Peyer's patch (tissue), 4 donors: ENCODE results near the gene ABCA10. TPM values are rescaled to one million over a fixed set of nuclear protein-coding genes. Genes with fewer than 3 reads are reported as not detected.

Experiments
- DNase-seq, 3 donors: peaks; one replicate each; pipeline ENCODE4 v3.0.0-alpha.2; 2017 to 2019
- H3K27ac ChIP-seq, 4 donors: fragments of 200-600 bp; sonication (generic); one replicate each; pipeline ENCODE4 v1.5.1; 2016 to 2019
- H3K27me3 ChIP-seq, 2 donors: fragments of 200-600 bp; sonication (generic); one replicate each; pipeline ENCODE4 v1.5.1; 2019
- H3K36me3 ChIP-seq, 3 donors: fragments of 200-600 bp; sonication (generic); one replicate each; pipeline ENCODE4 v1.5.1; 2016 to 2019
- H3K4me1 ChIP-seq, 4 donors: fragments of 200-600 bp; sonication (generic); one replicate each; pipeline ENCODE4 v1.5.1; 2016 to 2019
- H3K4me3 ChIP-seq, 4 donors: fragments of 200-600 bp; sonication (generic); 1 replicate in 3 of 4; 2 replicates in 1 of 4; pipeline ENCODE4 v1.5.1; 2016 to 2019; ENCODE audit warnings: mild to moderate bottlenecking in 1 of 4
- H3K9me3 ChIP-seq, 4 donors: fragments of 200-600 bp; sonication (generic); one replicate each; pipeline ENCODE4 v1.5.1; 2016 to 2019; ENCODE audit warnings: mild to moderate bottlenecking in 1 of 4
- POLR2A ChIP-seq, 2 donors: fragments of 450-650 bp; IDR thresholded peaks; one replicate each; pipeline ENCODE4 v1.5.1; 2017; ENCODE audit warnings: antibody characterized with exemption in 2 of 2, mild to moderate bottlenecking in 2 of 2, moderate library complexity in 2 of 2
- small RNA-seq, 2 donors: library from RNA; depleted of rRNA; stranded (forward); fragments of <200 nt; gene quantifications; one replicate each; pipeline ENCODE3, GENCODE V24; 2016
- total RNA-seq, 4 donors: library from RNA; depleted of rRNA; stranded (reverse); fragments of >200 nt; gene quantifications; one replicate each; pipeline ENCODE4 v1.1.0, GENCODE V29; 2016
- TF ChIP-seq, protein P1 (sequence below), 6 experiments: fragments of 450-650 bp in 4 of 6; fragments of 200-600 bp in 2 of 6; sonication (generic) in 1 of 6; IDR thresholded peaks; one replicate each; pipeline ENCODE4 v1.5.1; 2017 to 2019; ENCODE audit warnings: antibody characterized with exemption in 6 of 6, mild to moderate bottlenecking in 3 of 6, moderate library complexity in 1 of 6

Gene ABCA10
- total RNA-seq, 4 donors from 2014 or later, result 16.6 to 19.4 (median 17.6) TPM

DNA sequence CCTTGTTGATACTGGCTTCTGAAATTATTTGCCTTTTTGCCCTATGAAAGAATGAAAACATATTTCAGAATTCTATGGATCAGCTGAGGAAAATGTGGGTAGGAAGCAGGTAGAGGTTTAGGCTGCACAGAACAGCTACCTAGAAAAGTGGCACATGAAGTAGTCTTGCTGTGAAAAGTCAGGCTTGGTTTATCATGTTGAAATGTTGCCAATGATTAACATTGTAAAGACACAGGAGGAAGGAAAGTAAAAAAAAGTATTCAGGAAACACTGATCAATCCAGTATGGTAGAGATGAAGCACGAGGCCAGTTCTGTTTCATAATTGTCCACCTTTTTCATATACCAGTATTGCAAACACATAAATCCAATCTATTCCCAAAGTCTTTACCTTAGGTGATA, 116.8 kb downstream of the ABCA10 start:
- TF ChIP-seq, protein P1, sequence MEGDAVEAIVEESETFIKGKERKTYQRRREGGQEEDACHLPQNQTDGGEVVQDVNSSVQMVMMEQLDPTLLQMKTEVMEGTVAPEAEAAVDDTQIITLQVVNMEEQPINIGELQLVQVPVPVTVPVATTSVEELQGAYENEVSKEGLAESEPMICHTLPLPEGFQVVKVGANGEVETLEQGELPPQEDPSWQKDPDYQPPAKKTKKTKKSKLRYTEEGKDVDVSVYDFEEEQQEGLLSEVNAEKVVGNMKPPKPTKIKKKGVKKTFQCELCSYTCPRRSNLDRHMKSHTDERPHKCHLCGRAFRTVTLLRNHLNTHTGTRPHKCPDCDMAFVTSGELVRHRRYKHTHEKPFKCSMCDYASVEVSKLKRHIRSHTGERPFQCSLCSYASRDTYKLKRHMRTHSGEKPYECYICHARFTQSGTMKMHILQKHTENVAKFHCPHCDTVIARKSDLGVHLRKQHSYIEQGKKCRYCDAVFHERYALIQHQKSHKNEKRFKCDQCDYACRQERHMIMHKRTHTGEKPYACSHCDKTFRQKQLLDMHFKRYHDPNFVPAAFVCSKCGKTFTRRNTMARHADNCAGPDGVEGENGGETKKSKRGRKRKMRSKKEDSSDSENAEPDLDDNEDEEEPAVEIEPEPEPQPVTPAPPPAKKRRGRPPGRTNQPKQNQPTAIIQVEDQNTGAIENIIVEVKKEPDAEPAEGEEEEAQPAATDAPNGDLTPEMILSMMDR (IDR thresholded peaks at IDR 0.05), result no peak
- no peak for TF ChIP-seq POLR2A (IDR thresholded peaks at IDR 0.05)
- DNase-seq, result no peak
- Histone ChIP-seq H3K36me3 (no peaks in the 10 kb centered on the region), H3K4me3 (no peak overlapping the region), H3K27me3 (no peaks in the 10 kb centered on the region), H3K27ac (no peak overlapping the region), H3K9me3 (no peaks in the 10 kb centered on the region), H3K4me1 (no peaks in the 10 kb centered on the region)

DNA sequence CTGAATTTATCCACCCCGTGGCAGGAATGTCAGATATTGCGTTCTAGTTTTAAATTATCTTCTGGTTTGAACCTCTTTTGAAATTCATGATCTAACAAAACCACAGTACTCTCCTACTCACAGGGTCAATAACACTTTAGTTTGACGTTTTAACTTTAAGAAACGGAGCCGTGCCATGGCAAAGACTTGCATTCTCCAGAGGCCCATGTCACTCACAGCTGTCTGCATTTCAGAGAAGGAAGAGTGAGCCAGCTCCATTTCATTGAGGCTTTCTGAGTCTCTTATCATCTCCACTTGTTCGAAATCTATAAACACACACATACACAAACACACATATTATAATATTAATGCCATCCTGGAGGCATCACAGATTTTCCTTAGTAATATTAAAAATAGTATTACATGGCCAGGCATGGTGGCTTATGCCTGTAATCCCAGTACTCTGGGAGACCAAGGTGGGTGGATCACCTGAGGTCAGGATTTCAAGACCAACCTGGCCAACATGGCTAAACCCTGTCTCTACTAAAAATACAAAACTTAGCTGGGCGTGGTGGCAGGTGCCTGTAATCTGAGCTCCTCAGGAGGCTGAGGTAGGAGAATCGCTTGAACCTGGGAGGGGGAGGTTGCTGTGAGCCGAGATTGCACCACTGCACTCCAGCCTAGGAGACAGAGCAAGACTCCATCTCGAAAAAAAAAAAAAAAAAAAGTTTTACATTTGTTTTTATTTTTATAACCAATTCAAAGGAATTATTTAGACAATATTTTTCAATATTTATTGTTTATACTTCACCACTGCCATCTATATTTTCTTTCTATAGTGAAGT, 122.5 kb downstream of the ABCA10 start:
- Histone ChIP-seq H3K4me3 (no peak overlapping the region), H3K27me3 (no peaks in the 10 kb centered on the region), H3K27ac (no peak overlapping the region), H3K36me3 (no peaks in the 10 kb centered on the region), H3K9me3 (no peaks in the 10 kb centered on the region), H3K4me1 (no peaks in the 10 kb centered on the region)
- TF ChIP-seq POLR2A (IDR thresholded peaks at IDR 0.05), result no peak
- TF ChIP-seq, protein P1 (IDR thresholded peaks at IDR 0.05), result no peak
- DNase-seq, result no peak

DNA sequence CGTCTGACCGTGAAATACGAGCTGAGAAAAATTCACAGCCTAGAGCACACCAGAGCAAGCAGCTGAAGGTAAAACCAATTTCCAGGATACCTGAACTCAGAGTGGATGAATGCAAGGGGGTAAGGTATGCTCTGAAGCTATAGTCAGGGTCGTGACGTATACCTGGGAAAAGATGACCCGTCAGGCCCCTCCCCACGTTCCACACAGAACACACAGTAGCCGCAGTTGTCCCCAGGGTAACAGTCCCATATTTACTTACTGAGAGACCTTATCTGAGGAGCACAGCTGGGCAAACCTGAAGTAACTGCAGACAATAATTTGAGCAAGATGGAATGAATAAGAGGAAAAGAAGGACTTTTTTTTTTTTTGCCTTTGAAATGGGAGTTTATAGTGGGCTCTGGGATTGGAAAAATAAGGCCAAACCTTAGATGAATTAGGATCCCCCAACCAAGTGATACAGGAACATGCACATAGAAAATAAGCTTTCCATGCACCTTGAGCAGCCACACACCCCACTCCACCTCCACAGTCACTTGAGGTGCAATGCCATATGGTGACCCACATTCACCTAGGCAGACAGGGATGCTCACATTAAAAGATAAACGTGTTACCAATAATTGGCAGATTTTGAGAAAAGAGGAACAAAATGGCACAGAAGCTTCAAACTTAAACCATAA, 124.9 kb downstream of the ABCA10 start:
- no peak for DNase-seq
- Histone ChIP-seq H3K27me3 (no peaks in the 10 kb centered on the region), H3K9me3 (no peaks in the 10 kb centered on the region), H3K4me1 (no peaks in the 10 kb centered on the region), H3K36me3 (no peaks in the 10 kb centered on the region), H3K4me3 (no peak overlapping the region), H3K27ac (no peak overlapping the region)
- TF ChIP-seq, protein P1 (IDR thresholded peaks at IDR 0.05), result no peak
- TF ChIP-seq POLR2A (IDR thresholded peaks at IDR 0.05), result no peak

DNA sequence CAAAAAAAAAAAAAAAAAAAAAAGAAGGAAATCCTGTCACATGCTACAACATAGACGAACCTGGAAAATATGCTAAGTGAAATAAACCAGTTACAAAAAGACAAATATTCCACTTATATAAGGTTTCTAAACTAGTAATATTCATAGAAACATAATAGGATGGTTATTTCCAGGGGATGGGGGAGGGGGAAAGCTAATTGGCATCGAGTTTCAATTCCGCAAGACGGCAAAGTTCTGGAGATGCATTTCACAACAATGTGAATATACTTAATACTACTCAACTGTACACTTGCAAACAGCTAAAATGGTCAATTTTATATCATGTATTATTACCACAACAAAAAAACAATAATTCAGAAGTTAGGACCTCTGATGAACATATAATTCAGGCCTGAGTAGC, 130.0 kb downstream of the ABCA10 start:
- Histone ChIP-seq H3K4me3 (no peak overlapping the region), H3K4me1 (no peaks in the 10 kb centered on the region), H3K27ac (no peak overlapping the region), H3K9me3 (no peaks in the 10 kb centered on the region), H3K27me3 (no peaks in the 10 kb centered on the region), H3K36me3 (no peaks in the 10 kb centered on the region)
- no peak for TF ChIP-seq POLR2A (IDR thresholded peaks at IDR 0.05)
- TF ChIP-seq, protein P1 (IDR thresholded peaks at IDR 0.05), result no peak
- no peak for DNase-seq

Small RNAs within 50 kb of the gene (small RNA-seq; reads per million reads assigned to genes)
- 0 reads per million in 2 donors for gene MIR4524B

Other genes starting within 250 kb of the ABCA10 start
- 10 to 100 TPM in 3 of 4 donors, 1 to 10 TPM in 1; 8.6 to 35.9 (median 20.6) TPM for gene ABCA9, start 167.9 kb downstream of the ABCA10 start, total RNA-seq
- gene ABCA6, start 86.9 kb downstream of the ABCA10 start, total RNA-seq, result 10 to 100 TPM; 23.8 to 59.4 (median 41.1) TPM
- 100 to 1,000 TPM in 3 of 4 donors, 10 to 100 TPM in 1; 25.6 to 239 (median 177) TPM for gene ABCA5, start 98.3 kb upstream of the ABCA10 start, total RNA-seq
- gene MAP2K6, start 185.9 kb upstream of the ABCA10 start, total RNA-seq, result 10 to 100 TPM; 12.1 to 20.5 (median 17.2) TPM